ENCODE measurements around the gene RTRAF. TPM values are rescaled to one million over a fixed set of nuclear protein-coding genes. Genes with fewer than 3 reads are reported as not detected.

The RTRAF gene
- total RNA-seq, 1 experiment from 2014 or later, result 190 TPM

DNA sequence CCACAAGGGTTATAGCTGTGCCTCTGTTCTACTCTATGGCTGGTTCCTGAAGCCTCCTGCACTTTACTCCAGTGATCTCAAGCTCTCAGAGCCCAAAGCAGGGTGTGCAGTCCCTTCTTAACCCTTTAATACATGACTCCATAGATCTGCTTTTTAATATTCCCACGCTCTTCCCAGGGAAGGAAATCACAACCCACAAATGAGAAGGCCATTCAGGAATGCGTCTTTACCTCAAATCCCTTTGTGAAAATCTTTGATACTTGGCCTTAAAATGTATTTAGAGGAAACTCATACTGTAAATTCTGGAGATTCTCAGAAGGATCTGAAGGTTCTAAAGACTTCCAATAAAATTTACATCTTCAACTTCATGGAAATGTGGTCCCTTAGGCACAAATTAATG is 62.5 kb downstream of the RTRAF start:
- no peak overlapping the region for H3K27ac ChIP-seq (ENCODE audit: low read depth, low read length)
- no TSS peak for BruUV-seq (replicated peaks)
- CTCF ChIA-PET, result no interaction called here
- H3K4me2 ChIP-seq (ENCODE audit: low read length), result no peak overlapping the region
- no peak overlapping the region for H3K4me3 ChIP-seq (replicated peaks in 1 of 2; ENCODE audit: low read depth in 1 of 2, low read length in 2 of 2)
- ATAC-seq, result no peak
- H2AFZ ChIP-seq (ENCODE audit: low read depth, low read length, poor library complexity, severe bottlenecking), result no peak overlapping the region
- no peaks in the 10 kb centered on the region for H3K9me2 ChIP-seq (ENCODE audit: insufficient read depth)
- intact Hi-C loops (cut with micrococcal nuclease), result no loop called here
- no peaks in the 10 kb centered on the region for H3K4me1 ChIP-seq (ENCODE audit: control insufficient read depth in 1 of 2, insufficient read depth in 2 of 2, low read length in 2 of 2)
- TF ChIP-seq POLR2AphosphoS5 (IDR thresholded peaks at IDR 0.05; ENCODE audit: low read depth, low read length), result no peak
- TF ChIP-seq SIN3A (IDR thresholded peaks at IDR 0.05; ENCODE audit: low read depth), result no peak
- TF ChIP-seq EZH2 (IDR thresholded peaks at IDR 0.05), result no peak
- TF ChIP-seq, protein P1, sequence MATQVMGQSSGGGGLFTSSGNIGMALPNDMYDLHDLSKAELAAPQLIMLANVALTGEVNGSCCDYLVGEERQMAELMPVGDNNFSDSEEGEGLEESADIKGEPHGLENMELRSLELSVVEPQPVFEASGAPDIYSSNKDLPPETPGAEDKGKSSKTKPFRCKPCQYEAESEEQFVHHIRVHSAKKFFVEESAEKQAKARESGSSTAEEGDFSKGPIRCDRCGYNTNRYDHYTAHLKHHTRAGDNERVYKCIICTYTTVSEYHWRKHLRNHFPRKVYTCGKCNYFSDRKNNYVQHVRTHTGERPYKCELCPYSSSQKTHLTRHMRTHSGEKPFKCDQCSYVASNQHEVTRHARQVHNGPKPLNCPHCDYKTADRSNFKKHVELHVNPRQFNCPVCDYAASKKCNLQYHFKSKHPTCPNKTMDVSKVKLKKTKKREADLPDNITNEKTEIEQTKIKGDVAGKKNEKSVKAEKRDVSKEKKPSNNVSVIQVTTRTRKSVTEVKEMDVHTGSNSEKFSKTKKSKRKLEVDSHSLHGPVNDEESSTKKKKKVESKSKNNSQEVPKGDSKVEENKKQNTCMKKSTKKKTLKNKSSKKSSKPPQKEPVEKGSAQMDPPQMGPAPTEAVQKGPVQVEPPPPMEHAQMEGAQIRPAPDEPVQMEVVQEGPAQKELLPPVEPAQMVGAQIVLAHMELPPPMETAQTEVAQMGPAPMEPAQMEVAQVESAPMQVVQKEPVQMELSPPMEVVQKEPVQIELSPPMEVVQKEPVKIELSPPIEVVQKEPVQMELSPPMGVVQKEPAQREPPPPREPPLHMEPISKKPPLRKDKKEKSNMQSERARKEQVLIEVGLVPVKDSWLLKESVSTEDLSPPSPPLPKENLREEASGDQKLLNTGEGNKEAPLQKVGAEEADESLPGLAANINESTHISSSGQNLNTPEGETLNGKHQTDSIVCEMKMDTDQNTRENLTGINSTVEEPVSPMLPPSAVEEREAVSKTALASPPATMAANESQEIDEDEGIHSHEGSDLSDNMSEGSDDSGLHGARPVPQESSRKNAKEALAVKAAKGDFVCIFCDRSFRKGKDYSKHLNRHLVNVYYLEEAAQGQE (IDR thresholded peaks at IDR 0.05; ENCODE audit: low read depth), result no peak
- TF ChIP-seq SP1 (IDR thresholded peaks at IDR 0.05; ENCODE audit: low read depth), result no peak
- TF ChIP-seq SRF (IDR thresholded peaks at IDR 0.05; ENCODE audit: low read depth), result no peak
- no peak for TF ChIP-seq EZH2phosphoT487 (IDR thresholded peaks at IDR 0.05; ENCODE audit: borderline replicate concordance)
- no peak for TF ChIP-seq TCF7L2 (IDR thresholded peaks at IDR 0.05; ENCODE audit: borderline replicate concordance, extremely low read depth, insufficient read depth, insufficient read length)
- TF ChIP-seq CBX3 (IDR thresholded peaks at IDR 0.05; ENCODE audit: low read depth), result no peak
- no peak for TF ChIP-seq YY1 (IDR thresholded peaks at IDR 0.05; ENCODE audit: extremely low read depth, insufficient replicate concordance, low read depth, low read length)
- TF ChIP-seq FOSL1 (IDR thresholded peaks at IDR 0.05; ENCODE audit: low read depth), result no peak
- H3K9me3 ChIP-seq (ENCODE audit: control insufficient read depth in 1 of 2, insufficient read depth in 1 of 2, low read depth in 1 of 2, low read length in 2 of 2), result no peaks in the 10 kb centered on the region
- no peak overlapping the region for H3K9ac ChIP-seq (ENCODE audit: low read length)
- H4K20me1 ChIP-seq (ENCODE audit: insufficient read depth), result no peaks in the 10 kb centered on the region
- no peaks in the 10 kb centered on the region for H3K27me3 ChIP-seq (ENCODE audit: insufficient read depth, low read length)
- POLR2A ChIA-PET, result no interaction called here
- H3K36me3 ChIP-seq (ENCODE audit: control insufficient read depth in 1 of 2, insufficient read depth in 2 of 2, low read length in 2 of 2), result no peaks in the 10 kb centered on the region
- RAD21 ChIA-PET (ENCODE audit: low non-redundant PET in 1 of 2, low total read pairs in 2 of 2, uncharacterized antibody in 2 of 2, unreplicated experiment in 2 of 2), result no interaction called here
- no peaks in the 10 kb centered on the region for H3K79me2 ChIP-seq (ENCODE audit: insufficient read depth, low read length)
- DNase-seq (ENCODE audit: low read depth, low spot score), result no peak

Data from HCT116 (cell line).